MM.1S (cell line): ENCODE data around the gene FBXL7.

ENCODE experiments used
- DNase-seq: peaks from one replicate; pipeline ENCODE4 v3.0.0-alpha.2; 2015
- H2AFZ ChIP-seq: fragments of 300-600 bp; sonication (generic); 2 replicates; pipeline ENCODE4 v1.6.0; 2016; ENCODE audit warnings: antibody characterized with exemption, low read length
- H3F3A ChIP-seq: fragments of 300-600 bp; sonication (generic); 2 replicates; pipeline ENCODE4 v1.6.1; 2016; ENCODE audit warnings: mild to moderate bottlenecking, antibody characterized with exemption, low read length, moderate library complexity, mixed read lengths; ENCODE audit not compliant: insufficient read depth
- H3K27ac ChIP-seq: fragments of 300-600 bp; sonication (generic); 2 replicates; pipeline ENCODE4 v1.5.1; 2016; ENCODE audit warnings: mild to moderate bottlenecking, low read length
- H3K27me3 ChIP-seq: fragments of 300-600 bp; sonication (generic); replicated peaks from 2 replicates; pipeline ENCODE4 v1.6.0; 2016; ENCODE audit warnings: low read length; ENCODE audit not compliant: insufficient read depth
- H3K36me3 ChIP-seq: fragments of 300-600 bp; sonication (generic); replicated peaks from 2 replicates; pipeline ENCODE4 v1.6.1; 2016; ENCODE audit warnings: mild to moderate bottlenecking, low read length, mixed read lengths; ENCODE audit not compliant: insufficient read depth
- H3K4me1 ChIP-seq: fragments of 300-600 bp; sonication (generic); 2 replicates; pipeline ENCODE4 v1.6.1; 2016; ENCODE audit warnings: low read length, mixed read lengths
- H3K4me2 ChIP-seq: fragments of 300-600 bp; sonication (generic); 2 replicates; pipeline ENCODE4 v1.6.0; 2016; ENCODE audit warnings: low read depth, low read length
- H3K4me3 ChIP-seq: fragments of 300-600 bp; sonication (generic); 2 replicates; pipeline ENCODE4 v1.5.1; 2016; ENCODE audit warnings: low read length, mixed read lengths
- H3K79me2 ChIP-seq: fragments of 300-600 bp; sonication (generic); 2 replicates; pipeline ENCODE4 v1.6.1; 2016; ENCODE audit warnings: mixed run types, low read length, mixed read lengths
- H3K9ac ChIP-seq: fragments of 300-600 bp; sonication (generic); 2 replicates; pipeline ENCODE4 v1.6.1; 2016; ENCODE audit warnings: low read length, mixed read lengths
- H3K9me2 ChIP-seq: fragments of 300-600 bp; sonication (generic); replicated peaks from 2 replicates; pipeline ENCODE4 v1.6.1; 2016; ENCODE audit warnings: mild to moderate bottlenecking, low read length, mixed read lengths; ENCODE audit not compliant: insufficient read depth
- H3K9me3 ChIP-seq: fragments of 300-600 bp; sonication (generic); replicated peaks from 2 replicates; pipeline ENCODE4 v1.6.1; 2016; ENCODE audit warnings: mild to moderate bottlenecking, low read length, mixed read lengths; ENCODE audit not compliant: insufficient read depth
- H4K20me1 ChIP-seq: fragments of 300-600 bp; sonication (generic); 2 replicates; pipeline ENCODE4 v1.6.1; 2016; ENCODE audit warnings: mild to moderate bottlenecking, low read length, moderate library complexity, mixed read lengths; ENCODE audit not compliant: insufficient read depth
- EZH2 ChIP-seq: fragments of 300-600 bp; sonication (generic); optimal IDR thresholded peaks from 2 replicates; pipeline ENCODE3; 2017; ENCODE audit warnings: low read depth, mild to moderate bottlenecking, antibody characterized with exemption, low read length, mixed read lengths
- EZH2phosphoT487 ChIP-seq: fragments of 300-600 bp; sonication (generic); IDR thresholded peaks from 2 replicates; pipeline ENCODE4 v1.6.1; 2018; ENCODE audit warnings: antibody characterized with exemption, low read length
- TF ChIP-seq, protein P1 (sequence below): fragments of 300-600 bp; sonication (generic); IDR thresholded peaks from 2 replicates; pipeline ENCODE4 v1.5.1; 2016; ENCODE audit warnings: antibody characterized with exemption, low read length, mixed read lengths

FBXL7 gene

DNA sequence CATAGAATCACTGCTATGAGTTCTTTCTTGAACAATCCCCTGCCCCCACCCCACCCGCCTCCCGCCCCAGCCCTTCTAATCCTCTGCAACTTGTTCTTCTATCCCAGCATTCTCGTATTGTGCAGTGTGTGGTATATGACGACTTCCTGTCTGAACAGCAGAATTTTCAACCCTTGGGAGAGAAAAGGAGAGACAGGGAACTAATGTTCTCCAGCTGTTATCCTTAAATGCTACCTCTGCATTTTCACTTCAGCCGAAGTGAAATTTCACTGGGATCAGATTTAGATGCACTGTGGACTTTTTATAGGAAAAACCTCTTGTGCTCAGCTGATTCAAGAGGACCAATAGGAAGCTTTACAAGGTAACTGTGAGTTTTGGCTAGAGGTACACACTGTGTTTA lies 2.2 kb downstream of the FBXL7 start:
- H2AFZ ChIP-seq: peak overlapping the region; percentile 51
- H3K4me2 ChIP-seq: peak overlapping the region; percentile 80
- H3K27ac ChIP-seq: peak overlapping the region; percentile 64; the same call in 1 of the 2 replicates
- H3K4me1 ChIP-seq: 0 out of 2 replicates have a peak, but pooled peaks cover 6% of the 10 kb centered on the region
- H3K9me2 ChIP-seq: no peaks in the 10 kb centered on the region
- H3K79me2 ChIP-seq: peaks cover 62% of the 10 kb centered on the region
- peak; percentile 19 for DNase-seq
- TF ChIP-seq EZH2phosphoT487 (no peak), EZH2 (no peak)
- TF ChIP-seq, protein P1, sequence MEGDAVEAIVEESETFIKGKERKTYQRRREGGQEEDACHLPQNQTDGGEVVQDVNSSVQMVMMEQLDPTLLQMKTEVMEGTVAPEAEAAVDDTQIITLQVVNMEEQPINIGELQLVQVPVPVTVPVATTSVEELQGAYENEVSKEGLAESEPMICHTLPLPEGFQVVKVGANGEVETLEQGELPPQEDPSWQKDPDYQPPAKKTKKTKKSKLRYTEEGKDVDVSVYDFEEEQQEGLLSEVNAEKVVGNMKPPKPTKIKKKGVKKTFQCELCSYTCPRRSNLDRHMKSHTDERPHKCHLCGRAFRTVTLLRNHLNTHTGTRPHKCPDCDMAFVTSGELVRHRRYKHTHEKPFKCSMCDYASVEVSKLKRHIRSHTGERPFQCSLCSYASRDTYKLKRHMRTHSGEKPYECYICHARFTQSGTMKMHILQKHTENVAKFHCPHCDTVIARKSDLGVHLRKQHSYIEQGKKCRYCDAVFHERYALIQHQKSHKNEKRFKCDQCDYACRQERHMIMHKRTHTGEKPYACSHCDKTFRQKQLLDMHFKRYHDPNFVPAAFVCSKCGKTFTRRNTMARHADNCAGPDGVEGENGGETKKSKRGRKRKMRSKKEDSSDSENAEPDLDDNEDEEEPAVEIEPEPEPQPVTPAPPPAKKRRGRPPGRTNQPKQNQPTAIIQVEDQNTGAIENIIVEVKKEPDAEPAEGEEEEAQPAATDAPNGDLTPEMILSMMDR: no peak
- H3F3A ChIP-seq: peaks cover 19% of the 10 kb centered on the region
- no peaks in the 10 kb centered on the region for H3K9me3 ChIP-seq
- H3K4me3 ChIP-seq: peak overlapping the region; percentile 76
- no peaks in the 10 kb centered on the region for H4K20me1 ChIP-seq
- H3K36me3 ChIP-seq: 0 out of 2 replicates have a peak, but pooled peaks cover 8% of the 10 kb centered on the region
- H3K27me3 ChIP-seq: no peaks in the 10 kb centered on the region
- H3K9ac ChIP-seq: peak overlapping the region; percentile 39; the same call in 1 of the 2 replicates

DNA sequence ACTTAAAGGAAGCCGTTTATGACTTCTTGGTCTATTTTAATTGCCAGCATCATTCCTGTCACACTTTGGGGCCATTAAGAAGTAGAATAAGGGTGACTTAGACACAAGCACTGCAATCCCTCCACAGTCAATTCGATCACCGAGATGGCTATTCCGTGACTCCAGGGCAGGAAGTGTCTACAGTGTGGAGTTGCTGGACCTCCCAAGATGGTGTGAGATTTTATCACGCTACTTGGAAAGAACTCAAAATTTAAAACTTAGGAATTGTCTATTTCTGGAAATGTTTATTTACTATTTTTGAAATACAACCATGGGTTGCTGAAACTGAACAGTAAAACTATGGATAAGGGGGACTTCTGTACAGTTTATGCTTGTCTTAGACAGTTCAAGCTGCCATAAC lies 6.2 kb downstream of the FBXL7 start:
- no peak overlapping the region for H3K4me2 ChIP-seq
- no peaks in the 10 kb centered on the region for H3K9me2 ChIP-seq
- H3K9ac ChIP-seq: no peak overlapping the region
- no peak overlapping the region for H3K27ac ChIP-seq
- H2AFZ ChIP-seq: no peak overlapping the region
- DNase-seq: no peak
- H3K4me1 ChIP-seq: 0 out of 2 replicates have a peak, but pooled peaks cover 6% of the 10 kb centered on the region
- no peak for TF ChIP-seq EZH2phosphoT487
- TF ChIP-seq, protein P1: no peak
- H3K4me3 ChIP-seq: no peak overlapping the region
- no peaks in the 10 kb centered on the region for H3K27me3 ChIP-seq
- H4K20me1 ChIP-seq: no peaks in the 10 kb centered on the region
- no peaks in the 10 kb centered on the region for H3K9me3 ChIP-seq
- 0 out of 2 replicates have a peak, but pooled peaks cover 8% of the 10 kb centered on the region for H3K36me3 ChIP-seq
- peaks cover 90% of the 10 kb centered on the region for H3K79me2 ChIP-seq
- peaks cover 15% of the 10 kb centered on the region for H3F3A ChIP-seq

DNA sequence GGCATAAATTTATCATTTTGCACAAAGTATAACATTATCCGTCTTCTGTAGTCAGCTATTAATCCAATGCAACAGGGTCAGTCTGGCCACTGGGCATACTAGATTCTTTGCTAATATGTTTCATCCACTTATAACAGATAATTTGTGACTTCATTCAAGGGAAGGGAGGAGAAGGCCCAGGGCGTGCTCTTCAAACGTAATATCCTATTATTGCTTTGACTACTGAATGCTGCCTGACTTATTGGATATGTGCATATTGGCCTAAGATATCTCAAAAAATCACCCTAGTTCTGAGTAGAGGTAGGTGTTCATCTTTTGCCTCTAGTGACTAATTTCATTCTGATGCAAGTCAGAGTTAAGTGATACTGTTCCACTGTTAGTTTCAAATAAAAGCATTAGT lies 6.9 kb downstream of the FBXL7 start:
- no peak overlapping the region for H3K4me2 ChIP-seq
- TF ChIP-seq, protein P1: no peak
- TF ChIP-seq EZH2phosphoT487 (no peak), EZH2 (no peak)
- 0 out of 2 replicates have a peak, but pooled peaks cover 6% of the 10 kb centered on the region for H3K4me1 ChIP-seq
- peaks cover 96% of the 10 kb centered on the region for H3K79me2 ChIP-seq
- no peak overlapping the region for H3K9ac ChIP-seq
- H3F3A ChIP-seq: peaks cover 7% of the 10 kb centered on the region
- 0 out of 2 replicates have a peak, but pooled peaks cover 8% of the 10 kb centered on the region for H3K36me3 ChIP-seq
- no peaks in the 10 kb centered on the region for H3K9me2 ChIP-seq
- no peaks in the 10 kb centered on the region for H3K27me3 ChIP-seq
- H3K27ac ChIP-seq: no peak overlapping the region
- no peaks in the 10 kb centered on the region for H4K20me1 ChIP-seq
- no peak for DNase-seq
- H3K4me3 ChIP-seq: no peak overlapping the region
- H2AFZ ChIP-seq: no peak overlapping the region
- no peaks in the 10 kb centered on the region for H3K9me3 ChIP-seq
